ENCODE data around the gene PCBP3. TPM values are rescaled to one million over a fixed set of nuclear protein-coding genes. Genes with fewer than 3 reads are reported as not detected.
"Not testable (repeated sequence)": the region's sequence is repeated elsewhere in the genome, so short reads cannot be mapped to it uniquely, and the experiment has no call there.

The PCBP3 gene
- total and polyA plus RNA-seq, 10 of the 15 experiments (the other 5 are each of a cell fraction or from before 2014, with no cell fraction given), result 0.09 to 1.3 (median 0.46) TPM; not detected in 3

- TF ChIP-seq REST (IDR thresholded peaks at IDR 0.05; ENCODE audit: low read depth, low read length) (no peak), SMC3 (IDR thresholded peaks at IDR 0.05; ENCODE audit: borderline replicate concordance, low read length) (no peak)
Measured at GRCh38 chr21:45670731-45671130, 27.2 kb downstream of the PCBP3 start (continued).

- FAIRE-seq; in situ Hi-C loops (cut with MboI): not testable (repeated sequence)
Measured at GRCh38 chr21:45678790-45679189, 35.3 kb downstream of the PCBP3 start.

More at GRCh38 chr21:45678790-45679189, 35.3 kb downstream of the PCBP3 start:
- H3K4me3 ChIP-seq; POLR2A ChIA-PET; H3K27me3 ChIP-seq (replicated peaks in 1 of 2; ENCODE audit: control insufficient read depth in 2 of 2, insufficient read depth in 2 of 2, low read length in 1 of 2); H3K4me1 ChIP-seq (ENCODE audit: control insufficient read depth, insufficient read depth, low read length); H2AFZ ChIP-seq (ENCODE audit: control insufficient read depth, low read depth, low read length); RAD21 ChIA-PET (ENCODE audit: unreplicated experiment); DNase-seq (ENCODE audit: low read depth, low spot score); H3K9ac ChIP-seq (ENCODE audit: control insufficient read depth, insufficient read depth, low read length); H3K9me3 ChIP-seq (replicated peaks; ENCODE audit: control insufficient read depth, insufficient read depth, low read length); H4K20me1 ChIP-seq (ENCODE audit: control insufficient read depth, insufficient read depth); H3K36me3 ChIP-seq (ENCODE audit: control insufficient read depth in 2 of 2, insufficient read depth in 2 of 2, low read length in 1 of 2); ATAC-seq; H3K27ac ChIP-seq (ENCODE audit: control insufficient read depth, insufficient read depth); CTCF ChIA-PET; H3K4me2 ChIP-seq (ENCODE audit: control insufficient read depth, insufficient read depth); BruUV-seq (replicated peaks); intact Hi-C loops (cut with micrococcal nuclease; ENCODE audit: unreplicated experiment); H3K79me2 ChIP-seq (ENCODE audit: control insufficient read depth, insufficient read depth, low read length); SMC1A ChIA-PET (ENCODE audit: uncharacterized antibody, unreplicated experiment): not testable (repeated sequence)
- 100% methylated on average over 1 of the region's 1 CpG for WGBS (ENCODE audit: insufficient coverage, insufficient replicate concordance, low lambda C conversion rate, missing lambda C conversion rate)

Data from GM12878 (cell line).